Activated T-cell treated with anti-CD3 and anti-CD28 coated beads for 48 hours (primary cell): ENCODE data around the gene GPRIN2.

Experiments used
- DNase-seq: peaks from one replicate; pipeline ENCODE4 v3.0.0-alpha.2; 2020; ENCODE audit warnings: low read depth

Gene GPRIN2

GRCh38 chr10:46548498-46549090 is 7.9 kb downstream of the GPRIN2 start:
- no peak for DNase-seq

- DNase-seq = no peak
Observed at GRCh38 chr10:46547541-46548497, 8.6 kb downstream of the GPRIN2 start.

- DNase-seq = no peak
Observed at GRCh38 chr10:46546591-46547540, 9.6 kb downstream of the GPRIN2 start.

GRCh38 chr10:46545861-46546590 is 10.4 kb downstream of the GPRIN2 start:
- no peak for DNase-seq

GRCh38 chr10:46544989-46545791 is 11.3 kb downstream of the GPRIN2 start:
- no peak for DNase-seq

GRCh38 chr10:46543466-46544377 is 12.7 kb downstream of the GPRIN2 start:
- no peak for DNase-seq

GRCh38 chr10:46542567-46543465 is 13.6 kb downstream of the GPRIN2 start:
- no peak for DNase-seq

- DNase-seq = no peak
Observed at GRCh38 chr10:46541735-46542566, 14.5 kb downstream of the GPRIN2 start.

- no peak for DNase-seq
Observed at GRCh38 chr10:46541017-46541661, 15.3 kb downstream of the GPRIN2 start.

- no peak for DNase-seq
Observed at GRCh38 chr10:46540412-46541016, 15.9 kb downstream of the GPRIN2 start.

GRCh38 chr10:46539596-46540411 is 16.7 kb downstream of the GPRIN2 start:
- no peak for DNase-seq

- DNase-seq = no peak
Observed at GRCh38 chr10:46538717-46539426, 17.6 kb downstream of the GPRIN2 start.

GRCh38 chr10:46538155-46538554 is 18.3 kb downstream of the GPRIN2 start:
- no peak for DNase-seq

- DNase-seq = no peak
Observed at GRCh38 chr10:46537309-46537708, 19.1 kb downstream of the GPRIN2 start.

- DNase-seq = no peak
Observed at GRCh38 chr10:46536781-46537180, 19.7 kb downstream of the GPRIN2 start.
